DOHH2 (cell line): ENCODE results near the gene CCDC68.

Experiments used
- H3F3A ChIP-seq: fragments of 200-600 bp; sonication (generic), shearing (Covaris generic); 2 replicates; pipeline ENCODE4 v1.6.0; 2016; ENCODE audit warnings: antibody characterized with exemption, mild to moderate bottlenecking; ENCODE audit not compliant: control insufficient read depth, insufficient read depth
- H3K27ac ChIP-seq: fragments of 200-600 bp; sonication (generic); 2 replicates; pipeline ENCODE4 v1.5.1; 2014; ENCODE audit warnings: low read depth, mild to moderate bottlenecking, low read length, moderate library complexity
- H3K27me3 ChIP-seq: fragments of 200-600 bp; sonication (generic); 2 replicates; pipeline ENCODE4 v1.6.1; 2014; ENCODE audit warnings: mild to moderate bottlenecking, low read length, mixed read lengths; ENCODE audit not compliant: control insufficient read depth
- H3K36me3 ChIP-seq: fragments of 200-600 bp; sonication (generic); 2 replicates; pipeline ENCODE4 v1.6.1; 2014; ENCODE audit warnings: mild to moderate bottlenecking, low read length, moderate library complexity, mixed read lengths; ENCODE audit not compliant: control insufficient read depth
- H3K4me1 ChIP-seq: fragments of 200-600 bp; sonication (generic); 2 replicates; pipeline ENCODE4 v1.6.1; 2014; ENCODE audit warnings: mild to moderate bottlenecking, low read length, mixed read lengths; ENCODE audit not compliant: control insufficient read depth
- H3K4me2 ChIP-seq: fragments of 200-600 bp; sonication (generic); 2 replicates; pipeline ENCODE4 v1.6.0; 2014; ENCODE audit warnings: mild to moderate bottlenecking, low read length, moderate library complexity
- H3K4me3 ChIP-seq: fragments of 200-600 bp; sonication (generic); 2 replicates; pipeline ENCODE4 v1.5.1; 2014; ENCODE audit warnings: mild to moderate bottlenecking, low read length, mixed read lengths
- H3K79me2 ChIP-seq: fragments of 200-600 bp; sonication (generic); 2 replicates; pipeline ENCODE4 v1.6.1; 2014; ENCODE audit warnings: mild to moderate bottlenecking, low read length, mixed read lengths; ENCODE audit not compliant: control insufficient read depth
- H3K9me2 ChIP-seq: fragments of 200-600 bp; sonication (generic); replicated peaks from 2 replicates; pipeline ENCODE4 v1.6.1; 2014; ENCODE audit warnings: mild to moderate bottlenecking, low read length, mixed read lengths; ENCODE audit not compliant: control insufficient read depth
- H3K9me3 ChIP-seq: fragments of 200-600 bp; sonication (generic); 2 replicates; pipeline ENCODE4 v1.6.1; 2014; ENCODE audit warnings: antibody characterized with exemption, low read length, mixed read lengths; ENCODE audit not compliant: control insufficient read depth, insufficient read depth
- H4K20me1 ChIP-seq: fragments of 200-600 bp; sonication (generic); 2 replicates; pipeline ENCODE4 v1.6.0; 2014; ENCODE audit warnings: low read depth, mild to moderate bottlenecking, antibody characterized with exemption, low read length, moderate library complexity; ENCODE audit not compliant: control insufficient read depth, insufficient read depth
- CTCF ChIP-seq: fragments of 200-600 bp; sonication (generic); IDR thresholded peaks from one replicate; pipeline ENCODE4 v1.5.1; 2014; ENCODE audit warnings: antibody characterized with exemption, mild to moderate bottlenecking, low read depth, low read length; ENCODE audit not compliant: poor library complexity, severe bottlenecking
- EZH2phosphoT487 ChIP-seq: fragments of 200-600 bp; sonication (generic); IDR thresholded peaks from 2 replicates; pipeline ENCODE4 v1.6.1; 2017; ENCODE audit warnings: borderline replicate concordance, mild to moderate bottlenecking, antibody characterized with exemption, low read length, moderate library complexity, mixed read lengths

Gene CCDC68

GRCh38 chr18:54961868-54962267 is 2.6 kb upstream of the CCDC68 start:
- H3F3A ChIP-seq, result no peaks in the 10 kb centered on the region
- no peak overlapping the region for H3K27ac ChIP-seq
- no peaks in the 10 kb centered on the region for H3K9me2 ChIP-seq
- no peaks in the 10 kb centered on the region for H3K9me3 ChIP-seq
- no peaks in the 10 kb centered on the region for H3K79me2 ChIP-seq
- H4K20me1 ChIP-seq, result no peaks in the 10 kb centered on the region
- TF ChIP-seq EZH2phosphoT487 (no peak), CTCF (no peak)
- no peaks in the 10 kb centered on the region for H3K36me3 ChIP-seq
- H3K27me3 ChIP-seq, result no peaks in the 10 kb centered on the region
- H3K4me2 ChIP-seq, result no peak overlapping the region
- H3K4me3 ChIP-seq, result no peak overlapping the region
- H3K4me1 ChIP-seq, result no peaks in the 10 kb centered on the region

- no peaks in the 10 kb centered on the region for H3K79me2 ChIP-seq
Observed at GRCh38 chr18:54961016-54961423, 1.8 kb upstream of the CCDC68 start.

GRCh38 chr18:54960197-54960596 is 936 bp upstream of the CCDC68 start:
- Histone ChIP-seq H3K4me1 (no peaks in the 10 kb centered on the region), H3K4me2 (no peak overlapping the region), H3K9me2 (no peaks in the 10 kb centered on the region), H3F3A (no peaks in the 10 kb centered on the region), H3K36me3 (no peaks in the 10 kb centered on the region), H3K4me3 (no peak overlapping the region), H3K27ac (no peak overlapping the region), H4K20me1 (no peaks in the 10 kb centered on the region), H3K9me3 (no peaks in the 10 kb centered on the region), H3K27me3 (no peaks in the 10 kb centered on the region), H3K79me2 (no peaks in the 10 kb centered on the region)
- no peak for TF ChIP-seq EZH2phosphoT487
- TF ChIP-seq CTCF, result no peak

More at GRCh38 chr18:54961016-54961423, 1.8 kb upstream of the CCDC68 start:
- Histone ChIP-seq H3K9me2 (no peaks in the 10 kb centered on the region), H3K4me1 (no peaks in the 10 kb centered on the region), H3F3A (no peaks in the 10 kb centered on the region), H3K4me2 (no peak overlapping the region), H3K27ac (no peak overlapping the region), H3K36me3 (no peaks in the 10 kb centered on the region), H3K4me3 (no peak overlapping the region), H3K9me3 (no peaks in the 10 kb centered on the region), H3K27me3 (no peaks in the 10 kb centered on the region), H4K20me1 (no peaks in the 10 kb centered on the region)
- no peak for TF ChIP-seq EZH2phosphoT487
- TF ChIP-seq CTCF, result no peak

- no peak for TF ChIP-seq CTCF
- no peak for TF ChIP-seq EZH2phosphoT487
- Histone ChIP-seq H3F3A (no peaks in the 10 kb centered on the region), H3K4me1 (no peaks in the 10 kb centered on the region), H3K4me3 (no peak overlapping the region), H3K27ac (no peak overlapping the region), H4K20me1 (no peaks in the 10 kb centered on the region), H3K36me3 (no peaks in the 10 kb centered on the region), H3K9me3 (no peaks in the 10 kb centered on the region), H3K27me3 (no peaks in the 10 kb centered on the region), H3K79me2 (no peaks in the 10 kb centered on the region), H3K9me2 (no peaks in the 10 kb centered on the region), H3K4me2 (no peak overlapping the region)
Observed at GRCh38 chr18:54957996-54958395, 1.3 kb downstream of the CCDC68 start.
